HepG2 (cell line): ENCODE data around the gene LRP1B.

ENCODE experiments used
- ARNT2 ChIP-seq: sonication (generic); formaldehyde crosslinking; IDR thresholded peaks from 2 replicates; pipeline ENCODE4 v1.8.0; 2022; ENCODE audit warnings: mild to moderate bottlenecking, low read depth, missing genetic modification reagents, moderate library complexity
- EHMT2 ChIP-seq: fragments of 200-600 bp; sonication (generic); IDR thresholded peaks from 2 replicates; pipeline ENCODE4 v1.7.0; 2017; ENCODE audit warnings: antibody characterized with exemption, low read depth, low read length, borderline replicate concordance
- ELF4 ChIP-seq: sonication (generic); formaldehyde crosslinking; IDR thresholded peaks from 2 replicates; pipeline ENCODE4 v1.5.0; 2020; ENCODE audit warnings: missing genetic modification reagents, mild to moderate bottlenecking, moderate library complexity, borderline replicate concordance
- FOXM1 ChIP-seq: sonication (generic); formaldehyde crosslinking; IDR thresholded peaks from 2 replicates; pipeline ENCODE4 v1.5.0; 2020; ENCODE audit warnings: missing genetic modification reagents
- SIN3A ChIP-seq: IDR thresholded peaks from 2 replicates; pipeline ENCODE4 v1.6.1; 2011; ENCODE audit warnings: low read depth, mild to moderate bottlenecking, control low read depth, low read length, borderline replicate concordance
- ZNF383 ChIP-seq: sonication (generic); formaldehyde crosslinking; IDR thresholded peaks from 2 replicates; pipeline ENCODE4 v1.4.0; 2020; ENCODE audit warnings: missing genetic modification reagents, mild to moderate bottlenecking, borderline replicate concordance
- ZNF841 ChIP-seq: sonication (generic); formaldehyde crosslinking; IDR thresholded peaks from 2 replicates; pipeline ENCODE4 v1.8.1; 2023; ENCODE audit warnings: missing genetic modification reagents, borderline replicate concordance
- TF ChIP-seq, protein P1 (sequence below): sonication (generic); formaldehyde crosslinking; IDR thresholded peaks from 2 replicates; pipeline ENCODE4 v1.5.0; 2020; ENCODE audit warnings: missing genetic modification reagents, mild to moderate bottlenecking, borderline replicate concordance
- TF ChIP-seq, protein P2 (sequence below): sonication (generic); formaldehyde crosslinking; conservative IDR thresholded peaks from 2 replicates; pipeline ENCODE4 v1.8.0; 2022; ENCODE audit warnings: mild to moderate bottlenecking, moderate library complexity, missing genetic modification reagents

DNA sequence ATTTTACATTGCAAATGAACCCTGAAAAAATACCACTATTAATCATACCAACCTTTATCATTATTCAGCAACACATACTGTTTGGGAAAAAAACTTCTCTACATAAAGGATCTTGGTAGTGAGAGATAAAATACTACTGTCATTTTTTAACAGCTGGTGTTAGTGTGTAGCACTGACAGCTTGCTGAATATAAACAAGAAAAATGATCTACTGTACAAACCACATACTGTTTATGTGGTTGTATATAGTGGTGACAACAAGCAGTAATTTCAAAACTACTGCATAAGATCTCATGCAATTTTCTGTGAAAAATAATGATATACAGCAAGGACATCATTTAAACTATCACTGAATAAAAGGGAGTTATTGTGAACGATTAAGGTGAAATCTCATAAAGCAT is 601.2 kb downstream of the LRP1B start:
- TF ChIP-seq ZNF383 (CRISPR knock-in tag): no peak
- TF ChIP-seq ELF4 (CRISPR knock-in tag): no peak
- TF ChIP-seq SIN3A: no peak
- TF ChIP-seq, protein P1, sequence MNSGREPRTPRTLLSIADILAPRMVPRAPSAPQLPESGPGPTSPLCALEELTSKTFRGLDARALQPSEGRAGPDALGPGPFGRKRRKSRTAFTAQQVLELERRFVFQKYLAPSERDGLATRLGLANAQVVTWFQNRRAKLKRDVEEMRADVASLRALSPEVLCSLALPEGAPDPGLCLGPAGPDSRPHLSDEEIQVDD (CRISPR knock-in tag): no peak
- TF ChIP-seq EHMT2: no peak
- TF ChIP-seq ZNF841 (CRISPR knock-in tag): no peak
- TF ChIP-seq FOXM1 (CRISPR knock-in tag): no peak
- TF ChIP-seq, protein P2, sequence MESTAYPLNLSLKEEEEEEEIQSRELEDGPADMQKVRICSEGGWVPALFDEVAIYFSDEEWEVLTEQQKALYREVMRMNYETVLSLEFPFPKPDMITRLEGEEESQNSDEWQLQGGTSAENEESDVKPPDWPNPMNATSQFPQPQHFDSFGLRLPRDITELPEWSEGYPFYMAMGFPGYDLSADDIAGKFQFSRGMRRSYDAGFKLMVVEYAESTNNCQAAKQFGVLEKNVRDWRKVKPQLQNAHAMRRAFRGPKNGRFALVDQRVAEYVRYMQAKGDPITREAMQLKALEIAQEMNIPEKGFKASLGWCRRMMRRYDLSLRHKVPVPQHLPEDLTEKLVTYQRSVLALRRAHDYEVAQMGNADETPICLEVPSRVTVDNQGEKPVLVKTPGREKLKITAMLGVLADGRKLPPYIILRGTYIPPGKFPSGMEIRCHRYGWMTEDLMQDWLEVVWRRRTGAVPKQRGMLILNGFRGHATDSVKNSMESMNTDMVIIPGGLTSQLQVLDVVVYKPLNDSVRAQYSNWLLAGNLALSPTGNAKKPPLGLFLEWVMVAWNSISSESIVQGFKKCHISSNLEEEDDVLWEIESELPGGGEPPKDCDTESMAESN (CRISPR knock-in tag): no peak
- TF ChIP-seq ARNT2 (CRISPR knock-in tag): no peak
